ENCODE data around the gene FAT3.

GRCh38 chr11:92226331-92227229 is 2.0 kb downstream of the FAT3 start:
- TF ChIP-seq POLR2A (IDR thresholded peaks at IDR 0.05): no peak
- no peak for TF ChIP-seq CTCF (IDR thresholded peaks at IDR 0.05)

All from esophagus squamous epithelium (tissue), 4 donors.